K562 (cell line): ENCODE results near the gene CEACAM20. TPM values are rescaled to one million over a fixed set of nuclear protein-coding genes. Genes with fewer than 3 reads are reported as not detected.
A peak's percentile ranks its signal among the peaks of the same experiment; 100 is the strongest.

ENCODE experiments used
- ARNT ChIP-seq, 2 experiments: fragments of 450-650 bp; IDR thresholded peaks; 2 replicates each; pipeline ENCODE4 v1.6.1; 2016; ENCODE audit warnings: mild to moderate bottlenecking in 1 of 2
- ASH1L ChIP-seq: fragments of 450-650 bp; IDR thresholded peaks from 2 replicates; pipeline ENCODE4 v1.6.1; 2018; ENCODE audit warnings: borderline replicate concordance, mild to moderate bottlenecking, low read depth; ENCODE audit not compliant: partially characterized antibody
- BRD9 ChIP-seq: fragments of 450-650 bp; IDR thresholded peaks from 2 replicates; pipeline ENCODE4 v1.6.1; 2018; ENCODE audit warnings: low read depth; ENCODE audit not compliant: partially characterized antibody
- HDAC2 ChIP-seq: fragments of 450-650 bp; IDR thresholded peaks from 2 replicates; pipeline ENCODE4 v1.6.1; 2016; ENCODE audit warnings: mild to moderate bottlenecking
- MLLT1 ChIP-seq, 2 experiments: fragments of 450-650 bp; IDR thresholded peaks; 2 replicates each; pipeline ENCODE4 v1.6.1; 2016
- NFATC3 ChIP-seq: fragments of 450-650 bp; IDR thresholded peaks from 2 replicates; pipeline ENCODE4 v1.6.1; 2017; ENCODE audit warnings: mild to moderate bottlenecking
- NFYB ChIP-seq: IDR thresholded peaks from 2 replicates; pipeline ENCODE4 v1.6.1; 2011; ENCODE audit warnings: mild to moderate bottlenecking, moderate library complexity; ENCODE audit not compliant: insufficient read length; ENCODE audit errors: extremely low read depth
- NR3C1 ChIP-seq: sonication (generic); formaldehyde crosslinking; IDR thresholded peaks from 2 replicates; pipeline ENCODE4 v1.8.1; 2022; ENCODE audit warnings: missing genetic modification reagents
- RAD21 ChIP-seq, 2 experiments: fragments of 250-450 bp in 1 of 2; fragments of 450-650 bp in 1 of 2; sonication (Bioruptor Pico) in 1 of 2; formaldehyde crosslinking in 1 of 2; IDR thresholded peaks in 1 of 2; conservative IDR thresholded peaks in 1 of 2; 2 replicates each; pipeline versions ENCODE4 v1.4.0 to v1.8.0; 2020 to 2022; ENCODE audit warnings: mild to moderate bottlenecking in 2 of 2, moderate library complexity in 1 of 2
- RBFOX2 ChIP-seq: fragments of 200-400 bp; formaldehyde crosslinking; IDR thresholded peaks from 2 replicates; pipeline ENCODE4 v1.6.1; 2017; ENCODE audit warnings: low read depth, mild to moderate bottlenecking, low read length, moderate library complexity
- SFPQ ChIP-seq: fragments of 200-400 bp; formaldehyde crosslinking; IDR thresholded peaks from 2 replicates; pipeline ENCODE4 v1.6.1; 2017; ENCODE audit warnings: mild to moderate bottlenecking, low read depth, low read length, moderate library complexity
- TARDBP ChIP-seq: fragments of 450-650 bp; IDR thresholded peaks from 2 replicates; pipeline ENCODE4 v1.6.1; 2016
- THRAP3 ChIP-seq: fragments of 450-650 bp; IDR thresholded peaks from 2 replicates; pipeline ENCODE4 v1.6.1; 2016; ENCODE audit warnings: mild to moderate bottlenecking, inconsistent platforms, borderline replicate concordance
- ZKSCAN3 ChIP-seq: fragments of 250-450 bp; sonication (Bioruptor Pico); IDR thresholded peaks from 2 replicates; pipeline ENCODE4 v1.4.0; 2020
- ZNF134 ChIP-seq: fragments of 250-450 bp; sonication (Bioruptor Pico); conservative IDR thresholded peaks from 2 replicates; pipeline ENCODE4 v1.4.0; 2020
- polyA plus RNA-seq, 8 experiments: library from polyadenylated mRNA; depleted of rRNA in 4 of 8; stranded (reverse) in 5 of 8; unstranded in 3 of 8; fragments of >200 nt; fragmentation: Nextera tagmentation in 2 of 8; fragmentation: Illumina TruSeq in 1 of 8; extraction: Ambion mirVana in 2 of 8; extraction: Trizol in 1 of 8; gene quantifications; 2 replicates each; pipeline versions ENCODE4 v1.2.1 to v1.2.3, GENCODE V29; 2011 to 2014; ENCODE audit warnings: inconsistent platforms in 1 of 8, missing spikeins in 1 of 8
- total RNA-seq, 7 experiments: library from RNA; depleted of rRNA in 6 of 7; stranded (reverse); fragments of >200 nt in 6 of 7; fragmentation: Illumina TruSeq in 2 of 7; extraction: Trizol in 2 of 7; gene quantifications; 2 replicates each; pipeline versions ENCODE4 v1.2.1 to v1.2.3, GENCODE V29; 2011 to 2021; ENCODE audit warnings: low replicate concordance in 1 of 7
- TF ChIP-seq, protein P1 (sequence below): fragments of 250-450 bp; sonication (Bioruptor Pico); IDR thresholded peaks from 2 replicates; pipeline ENCODE4 v1.9.0; 2021; ENCODE audit warnings: mild to moderate bottlenecking
- TF ChIP-seq, protein P2 (sequence below): fragments of 250-450 bp; sonication (Bioruptor Pico); IDR thresholded peaks from 2 replicates; pipeline ENCODE4 v1.8.0; 2021; ENCODE audit warnings: moderate library complexity, mild to moderate bottlenecking, inconsistent platforms
- TF ChIP-seq, protein P3 (sequence below), 2 experiments: fragments of 450-650 bp; conservative IDR thresholded peaks; 2 replicates each; pipeline ENCODE4 v1.6.1; 2017; ENCODE audit warnings: mild to moderate bottlenecking in 2 of 2, moderate library complexity in 2 of 2
- TF ChIP-seq, protein P4 (sequence below): fragments of 450-650 bp; formaldehyde crosslinking; IDR thresholded peaks from 2 replicates; pipeline ENCODE4 v1.4.0; 2020; ENCODE audit warnings: mild to moderate bottlenecking, moderate library complexity

CEACAM20 gene
- total and polyA plus RNA-seq, 9 of the 15 experiments (the other 6 are each of a cell fraction or from before 2014, with no cell fraction given): not detected

- TF ChIP-seq, protein P1, sequence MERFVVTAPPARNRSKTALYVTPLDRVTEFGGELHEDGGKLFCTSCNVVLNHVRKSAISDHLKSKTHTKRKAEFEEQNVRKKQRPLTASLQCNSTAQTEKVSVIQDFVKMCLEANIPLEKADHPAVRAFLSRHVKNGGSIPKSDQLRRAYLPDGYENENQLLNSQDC (CRISPR knock-in tag): no peak
- no peak for TF ChIP-seq TARDBP
- TF ChIP-seq ZKSCAN3 (CRISPR knock-in tag): no peak
- TF ChIP-seq HDAC2: 0 out of 2 replicates have a peak, but pooled peaks have one; percentile 3
- TF ChIP-seq MLLT1 (IDR thresholded peaks at IDR 0.05): 0 out of 4 replicates have a peak, but pooled peaks of 1 of the 2 experiments have one; percentile 22
- no peak for TF ChIP-seq THRAP3
- no peak for TF ChIP-seq NR3C1 (CRISPR knock-in tag)
- peak; percentile 82 to 83 for TF ChIP-seq RAD21 (CRISPR knock-in tag; conservative IDR thresholded peaks at IDR 0.05 in 1 of 2, IDR thresholded peaks at IDR 0.05 in 1 of 2)
- TF ChIP-seq ASH1L: no peak
- no peak for TF ChIP-seq SFPQ
- TF ChIP-seq NFATC3: no peak
- TF ChIP-seq, protein P2, sequence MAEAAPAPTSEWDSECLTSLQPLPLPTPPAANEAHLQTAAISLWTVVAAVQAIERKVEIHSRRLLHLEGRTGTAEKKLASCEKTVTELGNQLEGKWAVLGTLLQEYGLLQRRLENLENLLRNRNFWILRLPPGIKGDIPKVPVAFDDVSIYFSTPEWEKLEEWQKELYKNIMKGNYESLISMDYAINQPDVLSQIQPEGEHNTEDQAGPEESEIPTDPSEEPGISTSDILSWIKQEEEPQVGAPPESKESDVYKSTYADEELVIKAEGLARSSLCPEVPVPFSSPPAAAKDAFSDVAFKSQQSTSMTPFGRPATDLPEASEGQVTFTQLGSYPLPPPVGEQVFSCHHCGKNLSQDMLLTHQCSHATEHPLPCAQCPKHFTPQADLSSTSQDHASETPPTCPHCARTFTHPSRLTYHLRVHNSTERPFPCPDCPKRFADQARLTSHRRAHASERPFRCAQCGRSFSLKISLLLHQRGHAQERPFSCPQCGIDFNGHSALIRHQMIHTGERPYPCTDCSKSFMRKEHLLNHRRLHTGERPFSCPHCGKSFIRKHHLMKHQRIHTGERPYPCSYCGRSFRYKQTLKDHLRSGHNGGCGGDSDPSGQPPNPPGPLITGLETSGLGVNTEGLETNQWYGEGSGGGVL: no peak
- TF ChIP-seq, protein P3, sequence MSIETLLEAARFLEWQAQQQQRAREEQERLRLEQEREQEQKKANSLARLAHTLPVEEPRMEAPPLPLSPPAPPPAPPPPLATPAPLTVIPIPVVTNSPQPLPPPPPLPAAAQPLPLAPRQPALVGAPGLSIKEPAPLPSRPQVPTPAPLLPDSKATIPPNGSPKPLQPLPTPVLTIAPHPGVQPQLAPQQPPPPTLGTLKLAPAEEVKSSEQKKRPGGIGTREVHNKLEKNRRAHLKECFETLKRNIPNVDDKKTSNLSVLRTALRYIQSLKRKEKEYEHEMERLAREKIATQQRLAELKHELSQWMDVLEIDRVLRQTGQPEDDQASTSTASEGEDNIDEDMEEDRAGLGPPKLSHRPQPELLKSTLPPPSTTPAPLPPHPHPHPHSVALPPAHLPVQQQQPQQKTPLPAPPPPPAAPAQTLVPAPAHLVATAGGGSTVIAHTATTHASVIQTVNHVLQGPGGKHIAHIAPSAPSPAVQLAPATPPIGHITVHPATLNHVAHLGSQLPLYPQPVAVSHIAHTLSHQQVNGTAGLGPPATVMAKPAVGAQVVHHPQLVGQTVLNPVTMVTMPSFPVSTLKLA (conservative IDR thresholded peaks at IDR 0.05): peak in 1 of 2 experiments; percentile 33; a peak in 2 of 4 replicates
- TF ChIP-seq NFYB: no peak
- TF ChIP-seq BRD9: peak; percentile 68
- TF ChIP-seq ARNT (IDR thresholded peaks at IDR 0.05): peak; percentile 5 to 20; a peak in 1 of 4 replicates
- TF ChIP-seq ZNF134 (CRISPR knock-in tag): no peak
- TF ChIP-seq, protein P4, sequence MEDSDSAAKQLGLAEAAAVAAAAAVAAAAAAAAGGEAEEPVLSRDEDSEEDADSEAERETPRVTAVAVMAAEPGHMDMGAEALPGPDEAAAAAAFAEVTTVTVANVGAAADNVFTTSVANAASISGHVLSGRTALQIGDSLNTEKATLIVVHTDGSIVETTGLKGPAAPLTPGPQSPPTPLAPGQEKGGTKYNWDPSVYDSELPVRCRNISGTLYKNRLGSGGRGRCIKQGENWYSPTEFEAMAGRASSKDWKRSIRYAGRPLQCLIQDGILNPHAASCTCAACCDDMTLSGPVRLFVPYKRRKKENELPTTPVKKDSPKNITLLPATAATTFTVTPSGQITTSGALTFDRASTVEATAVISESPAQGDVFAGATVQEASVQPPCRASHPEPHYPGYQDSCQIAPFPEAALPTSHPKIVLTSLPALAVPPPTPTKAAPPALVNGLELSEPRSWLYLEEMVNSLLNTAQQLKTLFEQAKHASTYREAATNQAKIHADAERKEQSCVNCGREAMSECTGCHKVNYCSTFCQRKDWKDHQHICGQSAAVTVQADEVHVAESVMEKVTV (CRISPR knock-in tag): peak; percentile 81
- TF ChIP-seq RBFOX2: no peak
Measured at GRCh38 chr19:44570984-44571684, 41.7 kb upstream of the CEACAM20 start (continued).
